ENCODE results near the gene CEACAM1. TPM values are rescaled to one million over a fixed set of nuclear protein-coding genes. Genes with fewer than 3 reads are reported as not detected.
"Not testable (repeated sequence)": the region's sequence is repeated elsewhere in the genome, so short reads cannot be mapped to it uniquely, and the experiment has no call there.

CEACAM1 gene
- total RNA-seq, 1 donor from 2014 or later, result 25.6 TPM

GRCh38 chr19:42549067-42549466, 20.8 kb upstream of the CEACAM1 start:
- not testable (repeated sequence) for DNase-seq (ENCODE audit: low spot score)

GRCh38 chr19:42548552-42548951, 20.3 kb upstream of the CEACAM1 start:
- peak; percentile 4 for DNase-seq (ENCODE audit: low spot score)

- DNase-seq (ENCODE audit: low spot score), result peak; percentile 16
Observed at GRCh38 chr19:42547929-42548328, 19.6 kb upstream of the CEACAM1 start.

- DNase-seq (ENCODE audit: low spot score), result peak; percentile 53
Observed at GRCh38 chr19:42546831-42547500, 18.7 kb upstream of the CEACAM1 start.

GRCh38 chr19:42544146-42544545, 15.9 kb upstream of the CEACAM1 start:
- DNase-seq (ENCODE audit: low spot score), result no peak

- peak; percentile 41 for DNase-seq (ENCODE audit: low spot score)
Observed at GRCh38 chr19:42542791-42543190, 14.5 kb upstream of the CEACAM1 start.

- DNase-seq (ENCODE audit: low spot score), result peak; percentile 55
Observed at GRCh38 chr19:42540071-42540553, 11.8 kb upstream of the CEACAM1 start.

- peak; percentile 51 for DNase-seq (ENCODE audit: low spot score)
Observed at GRCh38 chr19:42538841-42539709, 10.8 kb upstream of the CEACAM1 start.

- not testable (repeated sequence) for DNase-seq (ENCODE audit: low spot score)
Observed at GRCh38 chr19:42535276-42535675, 7.0 kb upstream of the CEACAM1 start.

GRCh38 chr19:42534391-42534790, 6.1 kb upstream of the CEACAM1 start:
- DNase-seq (ENCODE audit: low spot score), result no peak

GRCh38 chr19:42532891-42533290, 4.6 kb upstream of the CEACAM1 start:
- DNase-seq (ENCODE audit: low spot score), result peak; percentile 60

- DNase-seq (ENCODE audit: low spot score), result peak; percentile 69
Observed at GRCh38 chr19:42531313-42531712, 3.0 kb upstream of the CEACAM1 start.

- DNase-seq (ENCODE audit: low spot score), result no peak
Observed at GRCh38 chr19:42529248-42529764, 1.0 kb upstream of the CEACAM1 start.

- DNase-seq (ENCODE audit: low spot score), result no peak
Observed at GRCh38 chr19:42524943-42525342, 3.3 kb downstream of the CEACAM1 start.

- DNase-seq (ENCODE audit: low spot score), result no peak
Observed at GRCh38 chr19:42524250-42524649, 4.0 kb downstream of the CEACAM1 start.

GRCh38 chr19:42522262-42522661, 6.0 kb downstream of the CEACAM1 start:
- DNase-seq (ENCODE audit: low spot score), result not testable (repeated sequence)

GRCh38 chr19:42521346-42522030, 6.8 kb downstream of the CEACAM1 start:
- DNase-seq (ENCODE audit: low spot score), result no peak

GRCh38 chr19:42519108-42519507, 9.2 kb downstream of the CEACAM1 start:
- DNase-seq (ENCODE audit: low spot score), result no peak

GRCh38 chr19:42516771-42517170, 11.5 kb downstream of the CEACAM1 start:
- DNase-seq (ENCODE audit: low spot score), result no peak

- DNase-seq (ENCODE audit: low spot score), result no peak
Observed at GRCh38 chr19:42515241-42515832, 12.9 kb downstream of the CEACAM1 start.

- DNase-seq (ENCODE audit: low spot score), result no peak
Observed at GRCh38 chr19:42514449-42514848, 13.8 kb downstream of the CEACAM1 start.

All from mesenteric fat pad (tissue), 1 donor.